ENCODE data around the gene GAB2. TPM values are rescaled to one million over a fixed set of nuclear protein-coding genes. Genes with fewer than 3 reads are reported as not detected.

The GAB2 gene
- total and polyA plus RNA-seq, 2 experiments from 2014 or later: 4.9 to 10.2 TPM

DNA sequence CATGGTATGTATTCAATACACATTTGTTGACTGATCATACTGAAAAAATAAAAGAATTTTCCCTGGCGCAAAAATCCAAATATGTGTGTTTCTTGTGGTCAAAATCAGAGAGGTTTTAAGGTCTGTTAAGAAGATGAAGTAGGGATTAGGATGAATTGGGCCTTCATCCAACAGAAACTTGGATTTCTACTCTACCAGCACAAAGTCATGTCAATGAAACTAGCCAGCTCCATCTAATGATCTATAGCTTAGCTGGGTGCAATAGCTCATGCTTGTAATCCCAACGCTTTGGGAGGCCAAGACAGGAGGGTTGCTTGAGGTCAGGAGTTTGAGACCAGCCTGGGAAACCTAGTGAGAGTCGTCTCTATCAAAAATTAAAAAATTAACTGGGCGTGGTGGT lies 163.4 kb downstream of the GAB2 start:
- no peak for DNase-seq (ENCODE audit: low spot score)
- WGBS (ENCODE audit: low lambda C conversion rate, missing lambda C conversion rate): 95% methylated on average over 4 of the region's 4 CpGs

GRCh38 chr11:78253797-78254196 lies 163.8 kb downstream of the GAB2 start:
- Histone ChIP-seq H3K36me3 (replicated peaks; ENCODE audit: insufficient read depth, low read depth) (no peaks in the 10 kb centered on the region), H3K27ac (no peak overlapping the region), H3K9me2 (replicated peaks; ENCODE audit: insufficient read depth) (no peaks in the 10 kb centered on the region), H3K4me1 (ENCODE audit: insufficient read depth) (no peaks in the 10 kb centered on the region), H3K9me3 (ENCODE audit: low read depth) (no peaks in the 10 kb centered on the region), H3K27me3 (no peaks in the 10 kb centered on the region), H3K4me3 (no peak overlapping the region), H3K79me2 (no peaks in the 10 kb centered on the region), H2AFZ (no peak overlapping the region), H4K20me1 (ENCODE audit: insufficient read depth, poor library complexity, severe bottlenecking) (no peaks in the 10 kb centered on the region), H3K4me2 (no peak overlapping the region)
- no peak for DNase-seq (ENCODE audit: low spot score)
- TF ChIP-seq CTCF (IDR thresholded peaks at IDR 0.05; ENCODE audit: poor library complexity) (no peak), EZH2phosphoT487 (IDR thresholded peaks at IDR 0.05; ENCODE audit: low read depth, severe bottlenecking, unreplicated experiment) (no peak), EZH2 (IDR thresholded peaks at IDR 0.05; ENCODE audit: borderline replicate concordance) (no peak)
- 98% methylated on average over 4 of the region's 4 CpGs for WGBS (ENCODE audit: low lambda C conversion rate, missing lambda C conversion rate)

More for the DNA sequence above, 163.4 kb downstream of the GAB2 start:
- no peaks in the 10 kb centered on the region for H3K9me2 ChIP-seq (replicated peaks; ENCODE audit: insufficient read depth)
- H2AFZ ChIP-seq: no peak overlapping the region
- no peak overlapping the region for H3K4me3 ChIP-seq
- H3K36me3 ChIP-seq (replicated peaks; ENCODE audit: insufficient read depth, low read depth): no peaks in the 10 kb centered on the region
- H3K79me2 ChIP-seq: no peaks in the 10 kb centered on the region
- no peaks in the 10 kb centered on the region for H3K27me3 ChIP-seq
- H4K20me1 ChIP-seq (ENCODE audit: insufficient read depth, poor library complexity, severe bottlenecking): no peaks in the 10 kb centered on the region
- H3K27ac ChIP-seq: no peak overlapping the region
- H3K9me3 ChIP-seq (ENCODE audit: low read depth): no peaks in the 10 kb centered on the region
- H3K4me1 ChIP-seq (ENCODE audit: insufficient read depth): no peaks in the 10 kb centered on the region
- H3K4me2 ChIP-seq: no peak overlapping the region
- TF ChIP-seq CTCF (IDR thresholded peaks at IDR 0.05; ENCODE audit: poor library complexity) (no peak), EZH2 (IDR thresholded peaks at IDR 0.05; ENCODE audit: borderline replicate concordance) (no peak), EZH2phosphoT487 (IDR thresholded peaks at IDR 0.05; ENCODE audit: low read depth, severe bottlenecking, unreplicated experiment) (no peak)

DNA sequence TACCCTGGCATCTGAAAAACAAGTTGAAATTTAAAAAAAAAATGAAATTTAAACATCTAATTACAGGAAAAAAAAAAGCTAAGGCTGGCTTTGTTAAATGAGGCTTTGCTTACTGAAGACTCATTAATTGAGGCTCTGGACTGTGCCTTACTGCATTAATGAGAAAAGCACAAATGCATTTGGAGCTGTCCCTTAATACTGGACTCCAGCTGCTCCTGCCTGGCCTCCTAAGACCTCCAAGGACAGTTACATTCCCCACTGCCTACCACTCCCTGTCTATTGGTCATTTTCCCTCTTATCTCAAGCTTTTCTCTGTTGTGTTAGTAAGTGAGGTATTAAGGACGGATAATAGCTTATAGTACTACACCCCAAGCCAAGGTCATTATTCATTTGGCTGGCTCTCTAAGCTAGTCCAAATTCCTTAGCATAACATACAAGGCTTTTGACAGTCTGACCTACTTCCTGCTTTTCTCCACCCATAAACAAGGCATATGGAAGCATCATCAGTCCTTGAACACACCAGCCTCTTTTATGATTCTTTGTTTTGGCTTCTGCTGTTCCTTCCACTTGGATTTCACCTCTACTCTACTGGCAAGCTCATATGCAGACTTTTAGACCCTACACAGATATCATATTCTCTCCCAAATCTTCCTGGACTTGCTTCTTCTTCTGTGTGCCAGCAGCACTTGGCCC lies 166.4 kb downstream of the GAB2 start:
- 46% methylated on average over 1 of the region's 1 CpG for WGBS (ENCODE audit: low lambda C conversion rate, missing lambda C conversion rate)
- H3K4me3 ChIP-seq: no peak overlapping the region

More for the DNA sequence above, 166.4 kb downstream of the GAB2 start:
- Histone ChIP-seq H3K4me1 (ENCODE audit: insufficient read depth) (no peaks in the 10 kb centered on the region), H4K20me1 (ENCODE audit: insufficient read depth, poor library complexity, severe bottlenecking) (no peaks in the 10 kb centered on the region), H3K9me3 (ENCODE audit: low read depth) (no peaks in the 10 kb centered on the region), H3K27me3 (no peaks in the 10 kb centered on the region), H3K27ac (no peak overlapping the region), H3K9me2 (replicated peaks; ENCODE audit: insufficient read depth) (no peaks in the 10 kb centered on the region), H2AFZ (no peak overlapping the region), H3K79me2 (no peaks in the 10 kb centered on the region), H3K36me3 (replicated peaks; ENCODE audit: insufficient read depth, low read depth) (no peaks in the 10 kb centered on the region), H3K4me2 (no peak overlapping the region)
- no peak for DNase-seq (ENCODE audit: low spot score)
- no peak for TF ChIP-seq EZH2phosphoT487 (IDR thresholded peaks at IDR 0.05; ENCODE audit: low read depth, severe bottlenecking, unreplicated experiment)
- no peak for TF ChIP-seq EZH2 (IDR thresholded peaks at IDR 0.05; ENCODE audit: borderline replicate concordance)
- TF ChIP-seq CTCF (IDR thresholded peaks at IDR 0.05; ENCODE audit: poor library complexity): no peak

All from hepatocyte (in vitro differentiated cells).